H1 (cell line): ENCODE measurements around the gene PELI2. TPM values are rescaled to one million over a fixed set of nuclear protein-coding genes. Genes with fewer than 3 reads are reported as not detected.

Experiments
- CTCF ChIA-PET: fragments of 300-600 bp; sonication (Branson Sonifier 250); formaldehyde crosslinking; loops from one replicate; lab custom pipeline; 2021; ENCODE audit not compliant: partially characterized antibody; lab: Charles Lee
- POLR2A ChIA-PET: fragments of 300-600 bp; sonication (Branson Sonifier 250); formaldehyde crosslinking; loops from one replicate; lab custom pipeline; 2021; ENCODE audit warnings: inconsistent platforms; ENCODE audit not compliant: partially characterized antibody; lab: Charles Lee
- DNase-seq, 2 experiments: peaks; one replicate each; pipeline versions ENCODE4 v3.0.0 to v3.0.0-alpha.2; 2010 to 2022; ENCODE audit warnings: low spot score in 2 of 2, low read depth in 1 of 2, mixed read lengths in 1 of 2
- FAIRE-seq: peaks from 2 replicates; lab custom pipeline; 2011; peaks lifted over from hg19 to GRCh38; lab: Jason Lieb, UNC
- H2AFZ ChIP-seq: 2 replicates; pipeline ENCODE4 v1.8.1; 2012; ENCODE audit warnings: low read length, inconsistent platforms
- H2AK5ac ChIP-seq: 2 replicates; pipeline ENCODE4 v1.6.1; 2013; ENCODE audit warnings: low read depth, low read length
- H2BK120ac ChIP-seq: replicated peaks from 2 replicates; pipeline ENCODE3; 2013; ENCODE audit warnings: low read depth, low read length, inconsistent platforms
- H2BK12ac ChIP-seq: 2 replicates; pipeline ENCODE4 v1.6.1; 2013; ENCODE audit warnings: low read depth, low read length
- H2BK15ac ChIP-seq: 2 replicates; pipeline ENCODE4 v1.6.1; 2013; ENCODE audit warnings: low read length
- H2BK20ac ChIP-seq: 2 replicates; pipeline ENCODE4 v1.6.1; 2013; ENCODE audit warnings: low read length
- H2BK5ac ChIP-seq: 2 replicates; pipeline ENCODE4 v1.6.1; 2013; ENCODE audit warnings: low read depth, low read length
- H3K14ac ChIP-seq: 2 replicates; pipeline ENCODE4 v1.6.1; 2013; ENCODE audit warnings: inconsistent platforms; ENCODE audit not compliant: insufficient read length
- H3K18ac ChIP-seq: 2 replicates; pipeline ENCODE4 v1.6.1; 2013; ENCODE audit warnings: low read length; ENCODE audit errors: extremely low read depth
- H3K23ac ChIP-seq: 2 replicates; pipeline ENCODE4 v1.6.1; 2013; ENCODE audit warnings: inconsistent platforms; ENCODE audit not compliant: insufficient read length
- H3K23me2 ChIP-seq: 2 replicates; pipeline ENCODE4 v1.6.1; 2013; ENCODE audit warnings: low read depth, low read length
- H3K27ac ChIP-seq: 2 replicates; pipeline ENCODE4 v1.6.1; 2011; ENCODE audit warnings: low read depth, low read length, inconsistent platforms
- H3K27me3 ChIP-seq, 4 experiments: replicated peaks in 1 of 4; 1 replicate in 1 of 4; 2 replicates in 3 of 4; pipeline versions ENCODE4 v1.6.1 to v1.8.1; 2011 to 2013; ENCODE audit warnings: low read length in 3 of 4, mild to moderate bottlenecking in 3 of 4, inconsistent platforms in 2 of 4, mixed read lengths in 2 of 4, moderate library complexity in 1 of 4; ENCODE audit not compliant: control insufficient read depth in 3 of 4, insufficient read depth in 3 of 4; ENCODE audit errors: extremely low read depth in 1 of 4
- H3K36me3 ChIP-seq, 4 experiments: 2 replicates each; pipeline versions ENCODE4 v1.6.1 to v1.8.1; 2011 to 2013; ENCODE audit warnings: mild to moderate bottlenecking in 4 of 4, low read length in 3 of 4, moderate library complexity in 2 of 4, control low read depth in 1 of 4, inconsistent platforms in 1 of 4; ENCODE audit not compliant: insufficient read depth in 4 of 4, control insufficient read depth in 2 of 4
- H3K4ac ChIP-seq: replicated peaks from 2 replicates; pipeline ENCODE3; 2013; ENCODE audit warnings: low read length, low read depth, mixed read lengths, inconsistent platforms; ENCODE audit not compliant: insufficient read length
- H3K4me1 ChIP-seq, 4 experiments: replicated peaks in 1 of 4; 1 replicate in 1 of 4; 2 replicates in 3 of 4; pipeline versions ENCODE4 v1.6.1 to v1.8.1; 2011 to 2013; ENCODE audit warnings: low read length in 3 of 4, inconsistent platforms in 2 of 4, mixed read lengths in 1 of 4; ENCODE audit not compliant: insufficient read depth in 4 of 4, control insufficient read depth in 3 of 4
- H3K4me2 ChIP-seq, 2 experiments: 2 replicates each; pipeline versions ENCODE4 v1.6.1 to v1.8.1; 2011 to 2013; ENCODE audit warnings: low read depth in 2 of 2, low read length in 2 of 2, control low read depth in 1 of 2, inconsistent platforms in 1 of 2, mild to moderate bottlenecking in 1 of 2; ENCODE audit not compliant: insufficient read depth in 1 of 2
- H3K4me3 ChIP-seq, 4 experiments: fragments of 200-600, 300-600 bp in 1 of 4; sonication (generic), shearing (Covaris generic), sonication (Bioruptor Twin) in 1 of 4; 2 replicates each; pipeline versions ENCODE4 v1.5.1 to v1.8.1; 2011 to 2016; ENCODE audit warnings: low read length in 4 of 4, low read depth in 3 of 4, control low read depth in 2 of 4, inconsistent platforms in 2 of 4, mild to moderate bottlenecking in 2 of 4, mixed read lengths in 1 of 4, moderate library complexity in 1 of 4; ENCODE audit not compliant: insufficient read depth in 2 of 4; ENCODE audit errors: extremely low read depth in 1 of 4
- H3K56ac ChIP-seq: replicated peaks from 2 replicates; pipeline ENCODE3; 2013; ENCODE audit warnings: low read depth, mild to moderate bottlenecking, mixed read lengths, low read length, inconsistent platforms; ENCODE audit not compliant: insufficient read length
- H3K79me1 ChIP-seq: 2 replicates; pipeline ENCODE4 v1.6.1; 2013; ENCODE audit warnings: low read depth, low read length, control low read depth
- H3K79me2 ChIP-seq, 2 experiments: 2 replicates each; pipeline versions ENCODE4 v1.6.1 to v1.8.1; 2012 to 2013; ENCODE audit warnings: low read length in 2 of 2, mild to moderate bottlenecking in 2 of 2, inconsistent platforms in 1 of 2; ENCODE audit not compliant: insufficient read depth in 2 of 2, control insufficient read depth in 1 of 2
- H3K9ac ChIP-seq, 4 experiments: replicated peaks in 1 of 4; 1 replicate in 1 of 4; 2 replicates in 3 of 4; pipeline versions ENCODE4 v1.6.1 to v1.8.1; 2011 to 2013; ENCODE audit warnings: low read depth in 3 of 4, low read length in 3 of 4, control low read depth in 2 of 4, mild to moderate bottlenecking in 2 of 4, moderate library complexity in 2 of 4, inconsistent platforms in 1 of 4; ENCODE audit errors: extremely low read depth in 1 of 4
- H3K9me3 ChIP-seq, 2 experiments: 2 replicates each; pipeline versions ENCODE4 v1.6.1 to v1.8.1; 2012 to 2013; ENCODE audit warnings: mild to moderate bottlenecking in 2 of 2, moderate library complexity in 2 of 2, control low read depth in 1 of 2, inconsistent platforms in 1 of 2, low read depth in 1 of 2, low read length in 1 of 2, mixed read lengths in 1 of 2; ENCODE audit not compliant: insufficient read depth in 2 of 2
- H4K20me1 ChIP-seq, 2 experiments: replicated peaks in 1 of 2; 2 replicates each; pipeline versions ENCODE3 to v1.8.1; 2011 to 2013; ENCODE audit warnings: inconsistent platforms in 2 of 2, low read length in 2 of 2, mild to moderate bottlenecking in 1 of 2; ENCODE audit not compliant: insufficient read depth in 2 of 2, control insufficient read depth in 1 of 2
- H4K5ac ChIP-seq: 2 replicates; pipeline ENCODE4 v1.6.1; 2013; ENCODE audit warnings: low read length, low read depth, mixed read lengths, inconsistent platforms; ENCODE audit not compliant: insufficient read length
- H4K8ac ChIP-seq: 2 replicates; pipeline ENCODE4 v1.8.0; 2013; ENCODE audit warnings: mild to moderate bottlenecking, moderate library complexity, low read length, inconsistent platforms; ENCODE audit not compliant: insufficient read depth; ENCODE audit errors: extremely low read depth
- H4K91ac ChIP-seq: replicated peaks from 2 replicates; pipeline ENCODE3; 2013; ENCODE audit warnings: low read length, mixed read lengths, inconsistent platforms; ENCODE audit not compliant: insufficient read length
- CEBPB ChIP-seq: IDR thresholded peaks from 2 replicates; pipeline ENCODE4 v1.6.1; 2012; ENCODE audit warnings: low read depth, low read length
- EP300 ChIP-seq, 2 experiments: IDR thresholded peaks; 1 replicate in 1 of 2; 2 replicates in 1 of 2; pipeline ENCODE4 v1.6.1; 2011 to 2012; ENCODE audit warnings: low read depth in 2 of 2, low read length in 2 of 2, mild to moderate bottlenecking in 2 of 2, borderline replicate concordance in 1 of 2, inconsistent platforms in 1 of 2, moderate library complexity in 1 of 2
- EZH2 ChIP-seq: fragments of 200-600 bp; sonication (generic); IDR thresholded peaks from 2 replicates; pipeline ENCODE4 v1.7.1; 2012; ENCODE audit warnings: low read depth, mild to moderate bottlenecking, moderate library complexity, low read length, inconsistent platforms; ENCODE audit not compliant: severe bottlenecking
- KDM4A ChIP-seq: IDR thresholded peaks from one replicate; pipeline ENCODE4 v1.7.1; 2012; ENCODE audit warnings: low read depth, mild to moderate bottlenecking, moderate library complexity, low read length, inconsistent platforms; ENCODE audit not compliant: severe bottlenecking
- NRF1 ChIP-seq: IDR thresholded peaks from 2 replicates; pipeline ENCODE4 v1.6.1; 2011; ENCODE audit warnings: mild to moderate bottlenecking, low read depth, low read length, improper control_type of control experiment
- POLR2AphosphoS5 ChIP-seq: IDR thresholded peaks from 2 replicates; pipeline ENCODE4 v1.6.1; 2011; ENCODE audit warnings: low read depth, low read length
- RFX5 ChIP-seq: IDR thresholded peaks from 2 replicates; pipeline ENCODE4 v1.6.1; 2011; ENCODE audit warnings: low read depth, low read length, improper control_type of control experiment, borderline replicate concordance
- RXRA ChIP-seq: IDR thresholded peaks from 2 replicates; pipeline ENCODE4 v1.6.1; 2011; ENCODE audit warnings: low read depth, mild to moderate bottlenecking, low read length, moderate library complexity; ENCODE audit not compliant: insufficient read depth
- TAF7 ChIP-seq: optimal IDR thresholded peaks from 2 replicates; pipeline ENCODE3; 2011; ENCODE audit warnings: low read depth, mild to moderate bottlenecking, inconsistent platforms, low read length, moderate library complexity, borderline replicate concordance
- TCF12 ChIP-seq: IDR thresholded peaks from 2 replicates; pipeline ENCODE4 v1.6.1; 2011; ENCODE audit warnings: low read depth, mild to moderate bottlenecking, low read length
- WGBS, 2 experiments: shearing (Covaris generic) in 1 of 2; methylation state at CpG; one replicate each; pipeline versions ENCODE4 v1.1.6 to v1.1.7; 2013 to 2015; ENCODE audit warnings: low lambda C conversion rate in 2 of 2, mixed read lengths in 2 of 2, inconsistent platforms in 1 of 2, low coverage in 1 of 2, missing lambda C conversion rate in 1 of 2; ENCODE audit not compliant: insufficient replicate concordance in 2 of 2, insufficient coverage in 1 of 2, insufficient read length in 1 of 2; ENCODE audit errors: extremely low coverage in 1 of 2, missing lambda C conversion rate in 1 of 2; 5-methylcytosine and 5-hydroxymethylcytosine counted together
- polyA plus RNA-seq, 7 experiments: library from polyadenylated mRNA; depleted of rRNA in 3 of 7; stranded (reverse) in 5 of 7; unstranded in 2 of 7; fragments of >200 nt in 5 of 7; fragments of 200-250 nt in 2 of 7; gene quantifications; 1 replicate in 5 of 7; 2 replicates in 1 of 7; 4 replicates in 1 of 7; pipeline versions ENCODE4 v1.2.1 to v1.2.3, GENCODE V29; 2011 to 2013; ENCODE audit warnings: missing spikeins in 2 of 7, mixed read lengths in 2 of 7
- total RNA-seq: library from RNA; stranded (reverse); fragmentation: NEBNext Ultra II Directional; extraction: Animal tissue kit (Norgen Biotek cat#: 25700); gene quantifications from 2 replicates; pipeline ENCODE4 v1.2.1, GENCODE V29; 2021

The PELI2 gene
- total and polyA plus RNA-seq, 2 of the 8 experiments (the other 6 are each of a cell fraction or from before 2014, with no cell fraction given) = 14.6 to 25.7 TPM

DNA sequence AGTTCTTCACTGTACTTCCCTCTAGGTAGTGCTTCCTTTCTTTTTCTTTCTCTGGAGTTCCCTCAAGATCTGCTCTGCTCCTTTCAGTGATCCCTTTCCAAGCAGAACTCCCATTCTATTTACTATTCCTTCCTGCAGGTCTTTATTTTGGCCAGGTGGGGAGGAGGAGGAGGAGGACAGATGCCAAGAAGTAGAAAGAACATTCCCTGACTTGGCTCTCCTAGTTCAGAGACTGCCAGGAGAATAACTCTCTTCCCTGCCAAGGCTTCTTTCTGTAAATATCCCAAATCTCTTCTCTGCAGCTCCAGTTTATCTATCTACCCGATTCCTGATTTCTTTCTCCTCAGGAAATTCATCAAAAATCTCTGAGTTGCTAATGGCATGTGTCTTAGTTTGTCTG is 231.7 kb downstream of the PELI2 start:
- no peak overlapping the region for H3K4me3 ChIP-seq
- ChIA-PET CTCF (no interaction called here), POLR2A (no interaction called here)
- H4K8ac ChIP-seq = no peak overlapping the region
- no peak overlapping the region for H3K56ac ChIP-seq
- no peaks in the 10 kb centered on the region for H3K79me1 ChIP-seq
- H3K36me3 ChIP-seq = no peaks in the 10 kb centered on the region
- H2AFZ ChIP-seq = no peak overlapping the region
- H3K23ac ChIP-seq = no peak overlapping the region
- H3K9me3 ChIP-seq = no peaks in the 10 kb centered on the region
- H4K91ac ChIP-seq = no peak overlapping the region
- H4K20me1 ChIP-seq = no peaks in the 10 kb centered on the region
- H2AK5ac ChIP-seq = no peak overlapping the region
- no peak overlapping the region for H3K4ac ChIP-seq
- no peak for FAIRE-seq
- no peak overlapping the region for H3K9ac ChIP-seq
- no peak overlapping the region for H2BK5ac ChIP-seq
- H2BK20ac ChIP-seq = no peak overlapping the region
- H2BK120ac ChIP-seq = no peak overlapping the region
- DNase-seq = no peak
- H3K27me3 ChIP-seq = no peaks in the 10 kb centered on the region
- no peak overlapping the region for H3K18ac ChIP-seq
- 70% methylated on average over 1 of the region's 1 CpG; no CpG with 5 or more reads in 1 of the 2 experiments for WGBS, 2 experiments
- no peak overlapping the region for H2BK12ac ChIP-seq
- no peak overlapping the region for H3K27ac ChIP-seq
- TF ChIP-seq KDM4A (no peak), RXRA (no peak), NRF1 (no peak), EZH2 (no peak), EP300 (IDR thresholded peaks at IDR 0.05; ENCODE audit: borderline replicate concordance in 1 of 2, low read depth in 2 of 2, low read length in 2 of 2) (no peak), TCF12 (no peak), RFX5 (no peak), TAF7 (no peak), CEBPB (no peak), POLR2AphosphoS5 (no peak)
- H3K4me2 ChIP-seq = no peak overlapping the region
- H3K23me2 ChIP-seq = no peaks in the 10 kb centered on the region
- H2BK15ac ChIP-seq = no peak overlapping the region
- H3K14ac ChIP-seq = no peak overlapping the region
- no peaks in the 10 kb centered on the region for H3K79me2 ChIP-seq
- H4K5ac ChIP-seq = no peak overlapping the region
- no peaks in the 10 kb centered on the region for H3K4me1 ChIP-seq
